Mammary epithelial cell (primary cell): ENCODE results near the gene ZNF330.

ENCODE experiments used
- EZH2 ChIP-seq: IDR thresholded peaks from 2 replicates; pipeline ENCODE4 v1.6.1; 2012; ENCODE audit warnings: low read length, inconsistent platforms, borderline replicate concordance
- TF ChIP-seq, protein P1 (sequence below), 2 donors: IDR thresholded peaks in 1 of 2; conservative IDR thresholded peaks in 1 of 2; 2 replicates each; pipeline ENCODE4 v1.5.1; 2011 to 2012; ENCODE audit warnings: inconsistent platforms in 2 of 2, low read length in 2 of 2, mild to moderate bottlenecking in 2 of 2, control low read depth in 1 of 2, low read depth in 1 of 2; ENCODE audit not compliant: insufficient read depth in 1 of 2; ENCODE audit errors: extremely low read depth in 1 of 2

DNA sequence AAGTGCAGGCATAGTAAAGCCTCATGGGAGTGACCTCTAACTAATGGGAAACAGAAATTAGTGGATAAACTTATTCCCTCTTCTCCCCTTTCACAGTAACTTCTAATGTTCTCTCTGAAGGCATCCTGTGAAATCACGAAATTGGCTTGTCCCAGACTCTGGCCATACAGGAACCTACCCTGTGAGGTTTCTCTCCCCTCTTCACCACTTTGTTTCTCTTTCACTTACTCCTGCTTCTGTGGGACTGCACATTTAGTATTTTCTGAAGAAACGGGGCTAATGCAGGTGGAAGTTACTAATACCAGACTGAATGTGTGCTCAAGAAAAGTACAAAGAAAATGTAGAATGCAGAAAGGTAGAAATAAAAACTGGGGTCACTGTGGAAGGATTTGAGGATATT lies 20.0 kb downstream of the ZNF330 start:
- TF ChIP-seq, protein P1, sequence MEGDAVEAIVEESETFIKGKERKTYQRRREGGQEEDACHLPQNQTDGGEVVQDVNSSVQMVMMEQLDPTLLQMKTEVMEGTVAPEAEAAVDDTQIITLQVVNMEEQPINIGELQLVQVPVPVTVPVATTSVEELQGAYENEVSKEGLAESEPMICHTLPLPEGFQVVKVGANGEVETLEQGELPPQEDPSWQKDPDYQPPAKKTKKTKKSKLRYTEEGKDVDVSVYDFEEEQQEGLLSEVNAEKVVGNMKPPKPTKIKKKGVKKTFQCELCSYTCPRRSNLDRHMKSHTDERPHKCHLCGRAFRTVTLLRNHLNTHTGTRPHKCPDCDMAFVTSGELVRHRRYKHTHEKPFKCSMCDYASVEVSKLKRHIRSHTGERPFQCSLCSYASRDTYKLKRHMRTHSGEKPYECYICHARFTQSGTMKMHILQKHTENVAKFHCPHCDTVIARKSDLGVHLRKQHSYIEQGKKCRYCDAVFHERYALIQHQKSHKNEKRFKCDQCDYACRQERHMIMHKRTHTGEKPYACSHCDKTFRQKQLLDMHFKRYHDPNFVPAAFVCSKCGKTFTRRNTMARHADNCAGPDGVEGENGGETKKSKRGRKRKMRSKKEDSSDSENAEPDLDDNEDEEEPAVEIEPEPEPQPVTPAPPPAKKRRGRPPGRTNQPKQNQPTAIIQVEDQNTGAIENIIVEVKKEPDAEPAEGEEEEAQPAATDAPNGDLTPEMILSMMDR (conservative IDR thresholded peaks at IDR 0.05 in 1 of 2, IDR thresholded peaks at IDR 0.05 in 1 of 2; ENCODE audit: extremely low read depth in 1 of 2, insufficient read depth in 1 of 2, low read depth in 1 of 2, low read length in 2 of 2): no peak
- no peak for TF ChIP-seq EZH2
